Endodermal cell (in vitro differentiated cells): ENCODE measurements around the gene FAM151B. TPM values are rescaled to one million over a fixed set of nuclear protein-coding genes. Genes with fewer than 3 reads are reported as not detected.

Experiments used
- DNase-seq: peaks from one replicate; pipeline ENCODE4 v3.0.0-alpha.2; 2017
- H3K27ac ChIP-seq: 2 replicates; pipeline ENCODE4 v1.5.1; 2013; ENCODE audit warnings: mild to moderate bottlenecking, low read depth, low read length, moderate library complexity
- H3K27me3 ChIP-seq: 2 replicates; pipeline ENCODE4 v1.6.1; 2013; ENCODE audit warnings: mild to moderate bottlenecking, low read length, moderate library complexity; ENCODE audit not compliant: insufficient read depth, control insufficient read depth, poor library complexity, severe bottlenecking
- H3K36me3 ChIP-seq: 2 replicates; pipeline ENCODE4 v1.7.0; 2013; ENCODE audit warnings: mild to moderate bottlenecking, low read length, moderate library complexity; ENCODE audit not compliant: control insufficient read depth, insufficient read depth
- H3K4me1 ChIP-seq: one replicate; pipeline ENCODE4 v1.7.0; 2013; ENCODE audit warnings: low read length; ENCODE audit not compliant: control insufficient read depth, insufficient read depth
- H3K4me3 ChIP-seq: 2 replicates; pipeline ENCODE4 v1.5.1; 2013; ENCODE audit warnings: mild to moderate bottlenecking, low read length, moderate library complexity
- H3K9ac ChIP-seq: 2 replicates; pipeline ENCODE4 v1.6.1; 2013; ENCODE audit warnings: mild to moderate bottlenecking, low read length, moderate library complexity; ENCODE audit not compliant: poor library complexity, severe bottlenecking; ENCODE audit errors: extremely low read depth
- H3K9me3 ChIP-seq: 2 replicates; pipeline ENCODE4 v1.6.1; 2013; ENCODE audit warnings: mild to moderate bottlenecking, low read length, moderate library complexity; ENCODE audit not compliant: control insufficient read depth
- H3K27ac Mint-ChIP-seq: 2 replicates; pipeline ENCODE4 v1.8.0; 2020; ENCODE audit warnings: mixed read lengths
- H3K27me3 Mint-ChIP-seq: 2 replicates; pipeline ENCODE4 v1.8.0; 2021; ENCODE audit warnings: mild to moderate bottlenecking, mixed read lengths; ENCODE audit not compliant: insufficient read depth
- H3K36me3 Mint-ChIP-seq: 2 replicates; pipeline ENCODE4 v1.8.0; 2020; ENCODE audit warnings: low read depth, mixed read lengths
- H3K4me1 Mint-ChIP-seq: 2 replicates; pipeline ENCODE4 v1.8.0; 2020; ENCODE audit warnings: mixed read lengths
- H3K4me3 Mint-ChIP-seq: 2 replicates; pipeline ENCODE4 v1.8.0; 2020; ENCODE audit warnings: mild to moderate bottlenecking, moderate library complexity, mixed read lengths
- H3K9me3 Mint-ChIP-seq: 2 replicates; pipeline ENCODE4 v1.8.0; 2020; ENCODE audit warnings: mild to moderate bottlenecking, mixed read lengths
- CTCF ChIP-seq: fragments of 200-600 bp; sonication (generic); conservative IDR thresholded peaks from 2 replicates; pipeline ENCODE4 v1.5.0; 2021; ENCODE audit warnings: antibody characterized with exemption, mild to moderate bottlenecking
- WGBS, 2 experiments: methylation state at CpG; one replicate each; pipeline versions ENCODE4 v1.1.5 to v1.1.7; 2013; ENCODE audit warnings: missing lambda C conversion rate in 2 of 2, mixed read lengths in 1 of 2; ENCODE audit not compliant: insufficient coverage in 1 of 2, insufficient read length in 1 of 2; 5-methylcytosine and 5-hydroxymethylcytosine counted together
- total RNA-seq, 2 donors: library from RNA; stranded (reverse); fragmentation: NEBNext Ultra II Directional in 1 of 2; extraction: Animal tissue kit (Norgen Biotek cat#: 25700) in 1 of 2; gene quantifications; 2 replicates in 1 of 2; 3 replicates in 1 of 2; pipeline ENCODE4 v1.2.1, GENCODE V29; 2021

FAM151B gene
- total RNA-seq, 2 donors from 2014 or later, result 1.2 to 1.5 TPM

- no peaks in the 10 kb centered on the region for H3K36me3 ChIP-seq
- H3K4me1 Mint-ChIP-seq, result peaks cover 1% of the 10 kb centered on the region
- peaks cover 93% of the 10 kb centered on the region for H3K27me3 Mint-ChIP-seq
- H3K27ac Mint-ChIP-seq, result no peak overlapping the region
- no peaks in the 10 kb centered on the region for H3K9me3 ChIP-seq
- H3K9ac ChIP-seq, result no peak overlapping the region
- H3K9me3 Mint-ChIP-seq, result peaks cover 4% of the 10 kb centered on the region
- peaks cover 84% of the 10 kb centered on the region for H3K27me3 ChIP-seq
- WGBS, 2 experiments, result 78 to 95% methylated on average over 2 to 3 of the region's 3 CpGs
- no peaks in the 10 kb centered on the region for H3K4me1 ChIP-seq
- H3K36me3 Mint-ChIP-seq, result no peaks in the 10 kb centered on the region
- no peak overlapping the region for H3K27ac ChIP-seq
- no peak for TF ChIP-seq CTCF
- no peak overlapping the region for H3K4me3 ChIP-seq
- H3K4me3 Mint-ChIP-seq, result no peak overlapping the region
- DNase-seq, result no peak
Measured at GRCh38 chr5:80573062-80573461, 85.2 kb downstream of the FAM151B start.

- Mint-ChIP-seq H3K9me3 (peaks cover 4% of the 10 kb centered on the region), H3K4me1 (no peaks in the 10 kb centered on the region), H3K36me3 (no peaks in the 10 kb centered on the region), H3K4me3 (no peak overlapping the region), H3K27ac (no peak overlapping the region), H3K27me3 (peaks cover 74% of the 10 kb centered on the region)
- no peak overlapping the region for H3K27ac ChIP-seq
- H3K4me1 ChIP-seq, result no peaks in the 10 kb centered on the region
- H3K9ac ChIP-seq, result no peak overlapping the region
- H3K9me3 ChIP-seq, result no peaks in the 10 kb centered on the region
- TF ChIP-seq CTCF, result no peak
- no peaks in the 10 kb centered on the region for H3K36me3 ChIP-seq
- peaks cover 63% of the 10 kb centered on the region for H3K27me3 ChIP-seq
- no peak for DNase-seq
- 92% methylated on average over 5 of the region's 5 CpGs for WGBS, 2 experiments
- no peak overlapping the region for H3K4me3 ChIP-seq
Measured at GRCh38 chr5:80576383-80576782, 88.5 kb downstream of the FAM151B start.

GRCh38 chr5:80577707-80578106 lies 89.8 kb downstream of the FAM151B start:
- DNase-seq, result no peak
- Histone ChIP-seq H3K4me1 (no peaks in the 10 kb centered on the region), H3K27me3 (peaks cover 50% of the 10 kb centered on the region), H3K9ac (no peak overlapping the region), H3K9me3 (no peaks in the 10 kb centered on the region), H3K36me3 (no peaks in the 10 kb centered on the region), H3K4me3 (no peak overlapping the region), H3K27ac (no peak overlapping the region)
- no peak overlapping the region for H3K27ac Mint-ChIP-seq
- H3K4me1 Mint-ChIP-seq, result no peaks in the 10 kb centered on the region
- H3K9me3 Mint-ChIP-seq, result peaks cover 2% of the 10 kb centered on the region
- no peak overlapping the region for H3K4me3 Mint-ChIP-seq
- no peak for TF ChIP-seq CTCF
- peaks cover 62% of the 10 kb centered on the region for H3K27me3 Mint-ChIP-seq
- H3K36me3 Mint-ChIP-seq, result no peaks in the 10 kb centered on the region
- WGBS, 2 experiments, result 40 to 61% methylated on average over 3 to 5 of the region's 5 CpGs
